ENCODE measurements around the gene AOPEP. TPM values are rescaled to one million over a fixed set of nuclear protein-coding genes. Genes with fewer than 3 reads are reported as not detected.
A peak's percentile ranks its signal among the peaks of the same experiment; 100 is the strongest.

Gene AOPEP
- total RNA-seq, 4 donors from 2014 or later: 80.7 to 428 (median 126) TPM

DNA sequence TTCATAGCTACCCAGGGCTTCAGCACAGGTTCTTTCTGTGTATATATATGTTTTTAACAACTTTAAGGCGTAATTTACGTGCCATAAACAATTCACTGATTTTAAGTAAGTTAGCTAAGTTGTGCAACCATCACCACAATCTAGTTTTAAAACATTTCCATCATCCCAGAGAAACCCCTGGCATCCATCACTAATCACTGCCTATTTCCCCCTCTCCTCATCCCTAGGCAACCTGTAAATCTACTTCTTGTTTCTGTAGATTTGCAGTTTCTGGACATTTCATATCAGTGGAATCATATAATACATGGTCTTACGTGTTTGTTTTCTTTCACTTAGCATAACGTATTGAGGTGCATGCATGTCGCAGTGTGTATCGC lies 299.6 kb downstream of the AOPEP start:
- Histone ChIP-seq H3K4me1 (peaks cover 15 to 29% of the 10 kb centered on the region in 2 donors), H3K27ac (peak overlapping the region; percentile 77 to 100), H3K4me3 (no peak overlapping the region), H3K36me3 (no peaks in the 10 kb centered on the region), H3K9me3 (no peaks in the 10 kb centered on the region), H3K27me3 (no peaks in the 10 kb centered on the region)
- no peak for DNase-seq
- TF ChIP-seq, protein P1, sequence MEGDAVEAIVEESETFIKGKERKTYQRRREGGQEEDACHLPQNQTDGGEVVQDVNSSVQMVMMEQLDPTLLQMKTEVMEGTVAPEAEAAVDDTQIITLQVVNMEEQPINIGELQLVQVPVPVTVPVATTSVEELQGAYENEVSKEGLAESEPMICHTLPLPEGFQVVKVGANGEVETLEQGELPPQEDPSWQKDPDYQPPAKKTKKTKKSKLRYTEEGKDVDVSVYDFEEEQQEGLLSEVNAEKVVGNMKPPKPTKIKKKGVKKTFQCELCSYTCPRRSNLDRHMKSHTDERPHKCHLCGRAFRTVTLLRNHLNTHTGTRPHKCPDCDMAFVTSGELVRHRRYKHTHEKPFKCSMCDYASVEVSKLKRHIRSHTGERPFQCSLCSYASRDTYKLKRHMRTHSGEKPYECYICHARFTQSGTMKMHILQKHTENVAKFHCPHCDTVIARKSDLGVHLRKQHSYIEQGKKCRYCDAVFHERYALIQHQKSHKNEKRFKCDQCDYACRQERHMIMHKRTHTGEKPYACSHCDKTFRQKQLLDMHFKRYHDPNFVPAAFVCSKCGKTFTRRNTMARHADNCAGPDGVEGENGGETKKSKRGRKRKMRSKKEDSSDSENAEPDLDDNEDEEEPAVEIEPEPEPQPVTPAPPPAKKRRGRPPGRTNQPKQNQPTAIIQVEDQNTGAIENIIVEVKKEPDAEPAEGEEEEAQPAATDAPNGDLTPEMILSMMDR (IDR thresholded peaks at IDR 0.05): no peak
- no peak for TF ChIP-seq POLR2A (IDR thresholded peaks at IDR 0.05)
- intact Hi-C loops (cut with DNase I; ENCODE audit: low total_unique reads): no loop called here

DNA sequence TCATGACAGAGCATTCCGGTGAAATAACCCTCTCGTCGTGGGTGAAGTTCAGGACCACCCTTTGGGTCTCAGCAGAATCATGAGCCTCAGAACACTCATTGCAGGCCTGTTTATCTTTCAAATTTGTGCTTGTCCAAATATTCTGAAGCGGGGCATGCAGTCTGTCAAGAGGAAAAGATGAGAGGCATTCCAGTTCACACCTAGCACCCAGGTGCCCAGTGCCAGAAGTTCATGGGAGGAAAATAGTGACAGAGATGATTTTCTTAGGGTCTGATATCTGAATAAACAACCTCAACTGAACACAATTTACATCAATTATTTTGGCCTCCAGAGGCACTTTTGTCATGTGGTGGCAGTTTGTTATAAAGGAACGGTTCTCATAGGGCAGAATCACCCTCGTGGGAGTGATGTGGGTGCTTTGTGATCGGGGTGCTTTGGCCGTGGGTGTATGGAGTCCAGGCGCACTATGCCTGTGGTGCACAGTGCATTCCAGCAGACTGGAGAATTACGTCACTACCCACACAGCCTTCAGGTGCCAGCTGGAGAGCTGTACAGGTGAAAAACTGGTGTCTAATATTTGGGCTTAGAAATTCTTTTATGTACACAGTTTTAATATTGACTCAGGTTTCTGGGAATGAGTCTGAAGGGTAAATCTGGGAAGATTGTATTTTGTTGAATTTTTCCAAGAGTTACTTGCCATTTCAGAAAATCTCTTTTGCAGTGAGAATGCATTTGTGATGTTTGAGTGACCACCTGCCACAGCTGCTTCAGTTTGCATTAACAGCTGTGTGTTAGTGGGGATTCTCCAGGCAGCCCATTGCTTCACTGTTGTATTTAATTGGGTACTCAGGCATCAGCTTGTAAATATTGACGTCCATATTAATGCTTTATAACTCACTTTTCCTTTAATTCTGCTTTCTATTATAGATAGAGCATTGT lies 301.7 kb downstream of the AOPEP start:
- no peaks in the 10 kb centered on the region for H3K27me3 ChIP-seq
- no peak for TF ChIP-seq POLR2A (IDR thresholded peaks at IDR 0.05)
- TF ChIP-seq, protein P1 (IDR thresholded peaks at IDR 0.05): no peak
- no peaks in the 10 kb centered on the region for H3K9me3 ChIP-seq
- intact Hi-C loops (cut with DNase I; ENCODE audit: low total_unique reads): no loop called here
- DNase-seq: no peak
- no peaks in the 10 kb centered on the region for H3K36me3 ChIP-seq
- H3K27ac ChIP-seq: peak overlapping the region; percentile 32 to 100
- no peak overlapping the region for H3K4me3 ChIP-seq
- H3K4me1 ChIP-seq: peaks cover 12 to 39% of the 10 kb centered on the region in 2 donors

DNA sequence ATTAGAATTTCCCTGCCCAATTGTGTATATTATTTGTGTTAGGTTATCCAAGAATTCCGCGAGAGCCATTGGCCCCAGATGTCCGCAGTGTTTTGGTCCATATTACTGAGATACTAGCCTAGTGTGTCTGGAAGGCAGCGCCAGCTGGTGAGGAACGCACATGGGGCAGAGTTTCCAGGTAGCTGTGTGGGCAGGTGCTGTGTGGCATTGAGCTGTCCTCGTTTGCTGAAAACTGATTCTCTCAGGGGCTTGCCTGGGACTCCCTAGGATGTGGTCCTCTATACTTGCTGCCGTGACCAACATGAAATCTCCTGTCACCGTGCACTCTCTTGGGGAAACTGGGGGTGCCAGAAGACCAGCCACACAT lies 302.3 kb downstream of the AOPEP start:
- intact Hi-C loops (cut with DNase I; ENCODE audit: low total_unique reads): no loop called here
- no peaks in the 10 kb centered on the region for H3K27me3 ChIP-seq
- DNase-seq: no peak
- no peaks in the 10 kb centered on the region for H3K36me3 ChIP-seq
- peak overlapping the region; percentile 47 to 100 for H3K27ac ChIP-seq
- H3K4me3 ChIP-seq: no peak overlapping the region
- H3K4me1 ChIP-seq: peaks cover 10 to 39% of the 10 kb centered on the region in 2 donors
- H3K9me3 ChIP-seq: no peaks in the 10 kb centered on the region
- no peak for TF ChIP-seq POLR2A (IDR thresholded peaks at IDR 0.05)
- TF ChIP-seq, protein P1 (IDR thresholded peaks at IDR 0.05): no peak

DNA sequence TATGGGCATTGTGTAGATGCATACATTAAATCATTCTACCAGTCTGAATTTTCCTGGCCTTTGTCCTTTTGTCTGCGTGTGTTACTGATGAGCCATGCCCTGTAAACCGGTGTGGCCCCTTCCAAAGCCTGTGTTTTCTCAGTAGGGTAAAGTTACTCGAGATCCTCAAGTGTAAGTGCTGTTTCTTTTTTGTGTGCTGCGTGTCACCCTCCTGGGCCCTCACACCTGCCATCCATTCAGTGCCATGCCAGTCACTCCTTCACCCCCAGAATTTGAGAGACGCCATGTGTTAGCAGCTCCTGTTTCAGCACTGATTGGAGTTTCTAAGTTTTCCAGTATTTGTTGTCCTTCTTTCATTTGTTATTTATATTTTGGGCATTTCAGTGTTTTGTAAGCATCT lies 302.8 kb downstream of the AOPEP start:
- Histone ChIP-seq H3K4me3 (no peak overlapping the region), H3K27ac (peak overlapping the region; percentile 47 to 100), H3K9me3 (no peaks in the 10 kb centered on the region), H3K4me1 (peaks cover 8 to 39% of the 10 kb centered on the region in 2 donors), H3K27me3 (no peaks in the 10 kb centered on the region), H3K36me3 (no peaks in the 10 kb centered on the region)
- intact Hi-C loops (cut with DNase I; ENCODE audit: low total_unique reads): no loop called here
- no peak for DNase-seq
- TF ChIP-seq, protein P1 (IDR thresholded peaks at IDR 0.05): no peak
- TF ChIP-seq POLR2A (IDR thresholded peaks at IDR 0.05): no peak

DNA sequence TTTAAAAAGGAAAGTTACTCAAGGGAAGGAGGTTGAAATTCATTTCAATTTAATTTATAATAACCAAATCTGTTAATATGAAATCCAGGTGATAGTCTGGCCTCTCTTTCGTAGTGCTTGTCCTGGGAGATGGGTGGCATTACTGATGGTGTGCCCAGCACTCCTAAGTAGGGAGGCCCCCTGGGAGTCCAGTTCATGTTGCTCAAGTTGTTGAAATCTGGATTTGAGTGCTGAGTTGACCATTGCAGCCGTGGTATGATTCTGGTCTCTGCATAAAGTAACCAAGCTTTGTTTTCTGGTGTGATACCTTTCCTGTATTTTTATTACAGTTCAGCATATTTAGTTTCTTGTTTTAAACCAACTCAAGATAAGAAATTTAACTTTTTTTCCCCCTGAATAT lies 303.2 kb downstream of the AOPEP start:
- intact Hi-C loops (cut with DNase I; ENCODE audit: low total_unique reads): loop anchor here (10.0 kb wide), 1 partner anchor 95 kb away; no protein-coding TSS in a partner anchor
- Histone ChIP-seq H3K27ac (peak overlapping the region; percentile 47 to 100), H3K9me3 (no peaks in the 10 kb centered on the region), H3K4me3 (no peak overlapping the region), H3K4me1 (peaks cover 6 to 39% of the 10 kb centered on the region in 2 donors), H3K27me3 (no peaks in the 10 kb centered on the region), H3K36me3 (no peaks in the 10 kb centered on the region)
- TF ChIP-seq POLR2A (IDR thresholded peaks at IDR 0.05): no peak
- TF ChIP-seq, protein P1 (IDR thresholded peaks at IDR 0.05): no peak
- DNase-seq: no peak

Measured in uterus (tissue), 4 donors.